Tibial nerve (tissue), 4 donors: ENCODE data around the gene LFNG. TPM values are rescaled to one million over a fixed set of nuclear protein-coding genes. Genes with fewer than 3 reads are reported as not detected.
"Not testable (repeated sequence)": the region's sequence is repeated elsewhere in the genome, so short reads cannot be mapped to it uniquely, and the experiment has no call there.

ENCODE experiments used
- DNase-seq, 2 donors: peaks; one replicate each; pipeline ENCODE4 v3.0.0-alpha.2; 2019; ENCODE audit warnings: low spot score in 2 of 2
- H3K27ac ChIP-seq, 4 donors: fragments of 200-600 bp; sonication (generic) in 3 of 4; one replicate each; pipeline ENCODE4 v1.5.1; 2017 to 2019; ENCODE audit warnings: mild to moderate bottlenecking in 1 of 4
- H3K27me3 ChIP-seq, 2 donors: fragments of 200-600 bp; sonication (generic) in 1 of 2; one replicate each; pipeline versions ENCODE4 v1.5.1 to v1.6.0; 2017 to 2019
- H3K36me3 ChIP-seq, 3 donors: fragments of 200-600 bp; sonication (generic); one replicate each; pipeline ENCODE4 v1.5.1; 2018 to 2019
- H3K4me1 ChIP-seq, 4 donors: fragments of 200-600 bp; sonication (generic) in 3 of 4; one replicate each; pipeline ENCODE4 v1.5.1; 2017 to 2019
- H3K4me3 ChIP-seq, 4 donors: fragments of 200-600 bp; sonication (generic) in 3 of 4; one replicate each; pipeline ENCODE4 v1.5.1; 2017 to 2019; ENCODE audit warnings: mild to moderate bottlenecking in 1 of 4, moderate library complexity in 1 of 4
- H3K9me3 ChIP-seq, 4 donors: fragments of 200-600 bp; sonication (generic) in 3 of 4; one replicate each; pipeline ENCODE4 v1.5.1; 2017 to 2019
- EP300 ChIP-seq, 2 donors: sonication (generic); formaldehyde crosslinking; IDR thresholded peaks; one replicate each; pipeline ENCODE4 v1.6.1; 2017; ENCODE audit warnings: antibody characterized with exemption in 2 of 2, mild to moderate bottlenecking in 1 of 2
- POLR2A ChIP-seq, 2 donors: fragments of 450-650 bp; IDR thresholded peaks; one replicate each; pipeline ENCODE4 v1.6.1; 2017; ENCODE audit warnings: antibody characterized with exemption in 2 of 2, mild to moderate bottlenecking in 2 of 2, moderate library complexity in 2 of 2
- WGBS, 2 donors: methylation state at CpG; one replicate each; pipeline ENCODE4 v1.1.5; 2018; 5-methylcytosine and 5-hydroxymethylcytosine counted together
- total RNA-seq, 4 donors: library from RNA; depleted of rRNA; stranded (reverse); fragments of >200 nt; gene quantifications; one replicate each; pipeline ENCODE4 v1.1.0, GENCODE V29; 2016
- TF ChIP-seq, protein P1 (sequence below), 5 experiments: fragments of 200-600 bp in 3 of 5; fragments of 450-650 bp in 2 of 5; sonication (generic) in 3 of 5; IDR thresholded peaks; one replicate each; pipeline ENCODE4 v1.5.1; 2016 to 2019; ENCODE audit warnings: antibody characterized with exemption in 5 of 5, mild to moderate bottlenecking in 3 of 5, moderate library complexity in 2 of 5

Gene LFNG
- total RNA-seq, 4 donors from 2014 or later = 8.8 to 21.6 (median 11.3) TPM

DNA sequence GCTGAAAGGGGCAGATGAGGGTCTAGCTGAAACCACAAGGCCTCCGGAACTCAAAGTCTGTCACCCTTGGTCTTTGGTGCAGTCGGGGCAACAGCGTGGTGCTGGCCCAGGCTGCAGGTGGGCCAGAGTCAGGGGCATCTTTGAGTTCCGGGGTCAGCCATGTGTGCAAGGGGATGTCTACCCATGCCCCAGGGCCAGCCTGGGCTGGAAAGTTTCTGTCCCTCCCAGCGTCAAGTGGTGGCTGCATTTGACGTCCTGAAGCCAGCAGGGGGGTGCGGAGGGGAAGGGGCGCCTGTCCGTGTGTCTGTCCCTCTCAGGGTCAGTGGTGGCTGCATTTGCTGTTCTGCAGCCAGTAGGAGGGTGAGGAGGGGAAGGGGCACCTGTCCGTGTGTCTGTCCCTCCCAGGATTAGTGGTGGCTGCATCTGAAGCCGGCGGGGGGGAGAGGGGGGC lies 35.1 kb downstream of the LFNG start:
- peak overlapping the region; percentile 95 to 99 (median 98) for H3K27ac ChIP-seq
- H3K36me3 ChIP-seq = peaks cover 0 to 13% (median 0%) of the 10 kb centered on the region in 3 donors
- H3K4me1 ChIP-seq = peaks cover 0 to 49% (median 27%) of the 10 kb centered on the region in 4 donors
- 5 to 6% methylated on average over 6 to 8 of the region's 12 CpGs for WGBS, 2 donors
- no peak for DNase-seq
- no peaks in the 10 kb centered on the region for H3K9me3 ChIP-seq
- no peaks in the 10 kb centered on the region for H3K27me3 ChIP-seq
- peak overlapping the region; percentile 69 to 99 (median 94) for H3K4me3 ChIP-seq
- TF ChIP-seq EP300 (IDR thresholded peaks at IDR 0.05) = no peak
- TF ChIP-seq, protein P1, sequence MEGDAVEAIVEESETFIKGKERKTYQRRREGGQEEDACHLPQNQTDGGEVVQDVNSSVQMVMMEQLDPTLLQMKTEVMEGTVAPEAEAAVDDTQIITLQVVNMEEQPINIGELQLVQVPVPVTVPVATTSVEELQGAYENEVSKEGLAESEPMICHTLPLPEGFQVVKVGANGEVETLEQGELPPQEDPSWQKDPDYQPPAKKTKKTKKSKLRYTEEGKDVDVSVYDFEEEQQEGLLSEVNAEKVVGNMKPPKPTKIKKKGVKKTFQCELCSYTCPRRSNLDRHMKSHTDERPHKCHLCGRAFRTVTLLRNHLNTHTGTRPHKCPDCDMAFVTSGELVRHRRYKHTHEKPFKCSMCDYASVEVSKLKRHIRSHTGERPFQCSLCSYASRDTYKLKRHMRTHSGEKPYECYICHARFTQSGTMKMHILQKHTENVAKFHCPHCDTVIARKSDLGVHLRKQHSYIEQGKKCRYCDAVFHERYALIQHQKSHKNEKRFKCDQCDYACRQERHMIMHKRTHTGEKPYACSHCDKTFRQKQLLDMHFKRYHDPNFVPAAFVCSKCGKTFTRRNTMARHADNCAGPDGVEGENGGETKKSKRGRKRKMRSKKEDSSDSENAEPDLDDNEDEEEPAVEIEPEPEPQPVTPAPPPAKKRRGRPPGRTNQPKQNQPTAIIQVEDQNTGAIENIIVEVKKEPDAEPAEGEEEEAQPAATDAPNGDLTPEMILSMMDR (IDR thresholded peaks at IDR 0.05) = no peak
- no peak for TF ChIP-seq POLR2A (IDR thresholded peaks at IDR 0.05)

DNA sequence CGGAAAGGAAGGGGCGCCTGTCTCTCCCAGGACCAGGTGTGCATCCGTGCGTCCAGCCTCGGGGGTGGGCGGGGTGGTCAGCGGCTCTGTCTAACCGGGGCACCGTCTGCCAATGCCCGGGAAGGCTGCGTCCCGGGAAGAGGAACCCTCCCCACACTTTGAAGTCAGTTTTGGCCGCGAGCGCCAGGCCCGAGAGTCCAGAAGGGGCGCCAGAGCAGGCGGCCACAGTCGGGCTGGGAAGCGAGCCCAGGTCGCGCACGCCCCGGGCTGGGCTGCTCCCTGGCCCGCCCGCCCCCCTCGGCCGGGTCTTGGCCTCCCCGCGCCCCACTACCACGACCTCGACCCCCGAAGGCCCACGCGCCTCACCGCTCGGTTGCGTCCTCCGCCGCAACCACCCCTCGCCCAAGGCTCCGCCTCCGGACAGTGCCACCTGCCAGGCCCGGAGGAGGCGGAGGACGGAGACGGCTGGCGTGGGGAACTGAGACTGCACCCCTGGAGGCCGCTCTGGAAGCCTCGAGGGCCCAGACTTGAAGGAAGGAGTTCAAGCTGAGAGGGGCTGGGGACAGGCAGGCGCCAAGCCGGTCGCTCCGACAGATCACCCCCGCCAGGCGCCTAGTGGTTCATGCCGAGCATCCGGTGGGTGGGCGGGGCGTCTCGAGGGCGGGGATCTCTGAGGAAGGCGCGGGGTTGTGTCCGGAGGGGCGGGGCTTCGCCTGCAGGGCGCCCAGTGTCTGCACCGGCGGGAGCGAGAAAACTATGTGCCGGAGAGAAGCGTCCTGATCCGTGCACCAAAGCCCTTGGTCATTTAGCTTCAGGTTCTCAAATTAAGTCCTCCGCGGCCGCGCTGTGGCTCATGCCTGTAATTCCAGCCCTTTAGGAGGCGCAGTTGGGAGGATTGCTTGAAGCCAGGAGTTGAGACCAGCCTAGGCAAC lies 35.8 kb downstream of the LFNG start, which contains the start of gene BRAT1:
Gene BRAT1 (minus strand): TSS at position 404 of the 932 bp plus-strand sequence. CDS start 1,093 bp downstream, outside the sequence.
- 0 to 1% methylated on average over 27 to 39 of the region's 79 CpGs for WGBS, 2 donors
- no peaks in the 10 kb centered on the region for H3K9me3 ChIP-seq

DNA sequence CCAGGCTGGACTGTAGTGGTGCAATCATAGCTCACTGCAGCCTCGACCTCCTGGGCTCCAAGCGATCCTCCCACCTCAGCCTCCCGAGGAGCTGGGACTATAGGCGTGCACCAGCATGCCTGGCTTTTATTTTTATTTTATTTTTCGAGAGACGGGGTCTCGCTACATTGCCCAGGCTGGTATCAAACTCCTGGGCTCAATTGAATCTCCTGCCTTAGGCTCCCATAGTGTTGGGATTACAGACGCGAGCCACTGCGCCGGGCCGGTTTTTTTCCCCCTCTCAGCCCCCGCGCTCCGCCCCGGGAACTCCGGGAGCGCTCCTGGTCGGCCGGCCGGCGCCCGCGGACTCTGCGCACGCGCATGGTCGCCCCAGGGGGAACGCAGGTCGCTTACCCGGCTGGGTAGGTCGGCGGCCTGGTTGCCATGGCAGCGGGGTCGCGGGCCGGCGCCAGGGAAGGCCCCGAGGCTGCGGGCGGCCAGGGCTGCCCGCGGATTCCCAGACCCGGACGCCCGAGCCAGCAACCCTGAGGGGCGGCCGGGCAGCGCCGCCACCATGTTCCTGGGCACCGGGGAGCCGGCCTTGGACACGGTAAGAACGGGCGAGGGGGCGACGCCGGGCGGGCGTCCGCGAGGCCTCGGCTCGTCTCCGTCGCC lies 39.2 kb downstream of the LFNG start, which contains the start of gene IQCE:
Gene IQCE (plus strand): TSS at position 351 of the 654 bp plus-strand sequence. CDS start 203 bp downstream, at position 554.
- 1 to 2% methylated on average over 27 to 51 of the region's 66 CpGs for WGBS, 2 donors
- no peaks in the 10 kb centered on the region for H3K9me3 ChIP-seq
- peak within 1 kb of the TSS; percentile 73 to 99 (median 78) for H3K4me3 ChIP-seq
- TF ChIP-seq POLR2A (IDR thresholded peaks at IDR 0.05) (peak in 1 of 2 donors; percentile 26), EP300 (IDR thresholded peaks at IDR 0.05) (peak; percentile 69 to 80)
- TF ChIP-seq, protein P1 (IDR thresholded peaks at IDR 0.05) = peak in 2 of 5 experiments; percentile 18 to 69
- H3K4me1 ChIP-seq = peaks cover 0 to 46% (median 24%) of the 10 kb centered on the region in 4 donors
- H3K36me3 ChIP-seq = no peaks in the 10 kb centered on the region
- H3K27ac ChIP-seq = peak within 1 kb of the TSS in 3 of 4 donors; percentile 61 to 79 (median 61)
- peak; percentile 76 to 82 for DNase-seq
- H3K27me3 ChIP-seq = no peaks in the 10 kb centered on the region

More for the DNA sequence above, 35.8 kb downstream of the LFNG start, which contains the start of gene BRAT1:
- TF ChIP-seq EP300 (IDR thresholded peaks at IDR 0.05) = peak; percentile 88
- TF ChIP-seq, protein P1 (IDR thresholded peaks at IDR 0.05) = peak in 4 of 5 experiments; percentile 45 to 74 (median 49)
- peak; percentile 46 to 62 for TF ChIP-seq POLR2A (IDR thresholded peaks at IDR 0.05)
- Histone ChIP-seq H3K27ac (peak within 1 kb of the TSS; percentile 95 to 99 (median 98)), H3K4me1 (peaks cover 0 to 56% (median 34%) of the 10 kb centered on the region in 4 donors), H3K27me3 (no peaks in the 10 kb centered on the region), H3K4me3 (peak within 1 kb of the TSS; percentile 69 to 99 (median 94)), H3K36me3 (peaks cover 0 to 8% (median 0%) of the 10 kb centered on the region in 3 donors)
- DNase-seq = peak; percentile 96 to 98

DNA sequence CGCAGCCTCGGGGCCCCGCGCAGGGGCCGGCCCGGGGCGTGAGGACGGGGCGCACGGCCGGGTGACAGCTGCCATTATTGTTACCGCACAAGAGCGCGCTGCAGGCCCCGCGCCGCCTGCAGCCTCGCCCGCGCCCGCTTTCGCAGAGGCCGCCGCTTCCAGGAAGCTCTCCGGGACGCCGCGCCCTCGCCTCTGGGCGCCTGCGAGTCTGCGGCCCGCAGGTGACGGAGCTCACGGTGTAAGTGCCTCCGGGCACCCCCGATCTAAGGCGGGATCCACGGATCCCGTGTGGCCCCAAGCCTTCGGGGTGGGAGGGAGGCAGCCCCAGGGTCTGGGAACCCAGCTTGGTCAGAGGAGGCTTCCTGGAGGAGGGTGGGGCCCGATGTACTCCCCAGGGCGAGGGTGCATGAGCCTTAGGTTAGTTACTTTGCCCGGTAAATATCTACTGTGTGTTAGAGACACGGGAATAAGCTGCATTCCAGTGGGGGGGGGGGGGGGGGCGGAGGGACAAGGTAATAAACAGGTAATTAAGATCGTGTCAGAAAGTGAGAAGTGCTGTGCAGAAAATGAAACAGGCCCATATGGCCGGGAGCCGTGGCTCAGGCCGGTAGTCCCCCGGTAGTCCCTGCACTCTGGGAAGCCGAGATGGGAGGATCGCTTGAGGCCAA lies 39.8 kb downstream of the LFNG start:
- TF ChIP-seq POLR2A (IDR thresholded peaks at IDR 0.05) = no peak
- TF ChIP-seq, protein P1 (IDR thresholded peaks at IDR 0.05) = no peak
- TF ChIP-seq EP300 (IDR thresholded peaks at IDR 0.05) = no peak
- Histone ChIP-seq H3K27ac (peak overlapping the region in 3 of 4 donors; percentile 61 to 79 (median 61)), H3K9me3 (no peaks in the 10 kb centered on the region), H3K4me3 (peak overlapping the region; percentile 73 to 99 (median 78)), H3K27me3 (no peaks in the 10 kb centered on the region), H3K36me3 (no peaks in the 10 kb centered on the region), H3K4me1 (peaks cover 0 to 40% (median 18%) of the 10 kb centered on the region in 4 donors)
- DNase-seq = no peak
- WGBS, 2 donors = 12 to 18% methylated on average over 22 to 28 of the region's 53 CpGs

DNA sequence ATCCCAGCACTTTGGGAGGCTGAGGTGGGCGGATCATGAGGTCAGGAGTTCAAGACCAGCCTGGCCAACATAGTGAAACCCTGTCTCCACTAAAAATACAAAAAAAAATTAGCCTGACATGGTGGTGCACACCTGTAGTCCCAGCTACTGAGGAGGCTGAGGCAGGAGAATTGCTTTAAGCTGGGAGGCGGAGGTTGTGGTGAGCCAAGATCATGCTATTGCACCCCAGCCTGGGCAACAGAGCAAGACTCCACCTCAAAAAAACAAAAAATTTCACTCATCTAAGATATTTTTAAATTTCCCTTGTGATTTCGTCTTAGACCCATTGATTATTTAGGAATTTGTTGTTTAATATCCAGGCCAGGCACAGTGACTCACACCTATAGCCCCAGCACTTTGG lies 44.4 kb downstream of the LFNG start:
- peaks cover 0 to 38% (median 11%) of the 10 kb centered on the region in 4 donors for H3K4me1 ChIP-seq
- H3K27ac ChIP-seq, DNase-seq, H3K27me3 ChIP-seq, H3K9me3 ChIP-seq, H3K4me3 ChIP-seq, H3K36me3 ChIP-seq: not testable (repeated sequence)
- 93 to 95% methylated on average over 3 of the region's 3 CpGs for WGBS, 2 donors
